HG03280 (cell line): ENCODE results near the gene CCDC61.

Experiments used
- ATAC-seq: cut with Tn5 transposase; IDR thresholded peaks from one replicate; pipeline ENCODE4 v1.9.1; 2021; ENCODE audit warnings: mild to moderate bottlenecking, moderate library complexity; ENCODE audit not compliant: unreplicated experiment

Gene CCDC61

DNA sequence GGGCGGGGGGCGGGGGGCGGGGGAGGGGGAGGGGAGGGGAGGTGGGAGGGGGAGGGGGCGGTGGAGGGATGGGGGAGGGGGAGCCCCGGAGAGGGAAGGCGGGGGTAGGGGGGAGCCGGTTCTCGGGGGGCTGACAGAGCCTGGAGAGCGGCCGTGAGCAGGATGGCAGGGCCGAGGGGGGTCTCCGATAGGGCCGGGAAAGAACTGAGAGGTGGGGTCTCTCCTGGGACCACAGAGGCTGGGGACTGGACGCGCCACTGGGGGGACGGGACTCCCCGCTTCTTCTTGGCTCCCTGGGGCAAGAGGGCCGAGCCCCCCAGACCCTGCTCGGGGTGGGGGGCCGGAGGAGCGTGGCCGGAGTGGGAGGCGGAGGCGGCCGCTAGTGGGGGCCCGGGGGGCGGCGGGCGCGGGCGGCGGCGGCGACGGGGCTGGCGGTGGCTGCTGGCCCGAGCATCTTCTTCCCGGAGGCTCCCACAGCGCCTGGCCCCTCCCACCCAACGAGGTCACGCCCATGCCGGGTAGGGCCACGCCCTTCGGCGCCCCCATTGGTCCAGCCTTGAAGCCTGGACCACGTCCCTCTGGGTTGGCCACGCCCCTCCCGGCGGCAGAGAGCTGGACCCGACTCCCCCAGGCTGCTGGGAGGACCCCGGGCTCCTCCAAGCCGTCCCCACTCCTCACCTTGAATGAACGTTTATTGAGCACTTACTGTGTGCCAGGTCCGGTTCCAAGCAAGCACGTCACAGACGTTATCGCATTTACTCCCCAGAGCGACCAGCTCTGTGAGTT, 21.5 kb upstream of the CCDC61 start, which contains the start of gene NOVA2:
Gene NOVA2, minus strand, starts transcription at position 313 of the 786 bp plus-strand sequence. CDS start 514 bp downstream, outside the sequence.
- ATAC-seq, result no peak

DNA sequence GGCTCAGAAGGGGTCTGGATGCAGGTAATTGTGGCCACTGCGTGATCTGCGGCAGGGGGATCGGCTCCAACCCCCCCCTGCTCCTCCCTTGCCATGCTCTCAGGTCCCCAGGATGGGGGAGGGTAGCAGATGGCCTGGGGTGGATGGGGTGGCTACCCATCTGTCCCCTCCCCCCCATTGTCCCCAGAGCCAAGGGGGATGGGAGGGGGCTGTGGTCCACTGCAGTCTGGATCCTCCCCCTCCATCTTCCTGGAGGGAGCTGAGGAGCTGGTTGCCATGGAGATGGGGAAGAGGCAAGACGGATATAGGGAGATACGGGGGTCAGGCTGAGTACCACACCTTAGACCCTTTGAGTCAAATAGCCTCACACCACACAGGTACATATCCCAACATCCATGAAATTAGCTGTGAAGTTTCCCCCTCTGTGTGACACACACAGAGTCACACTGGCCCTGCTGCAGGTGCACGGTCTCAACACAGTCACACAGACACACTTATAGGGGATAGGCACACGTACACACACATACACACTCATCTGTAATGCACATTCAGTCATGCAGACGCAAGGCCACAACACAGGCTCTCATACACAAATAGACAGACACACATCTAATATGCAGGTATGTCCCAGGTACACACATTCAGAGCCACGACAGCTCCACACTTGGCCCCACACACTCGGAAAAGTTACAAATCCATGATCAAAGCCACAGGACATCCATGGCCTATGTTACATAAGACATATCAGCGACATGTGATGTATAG, 19.8 kb upstream of the CCDC61 start:
- ATAC-seq, result no peak

DNA sequence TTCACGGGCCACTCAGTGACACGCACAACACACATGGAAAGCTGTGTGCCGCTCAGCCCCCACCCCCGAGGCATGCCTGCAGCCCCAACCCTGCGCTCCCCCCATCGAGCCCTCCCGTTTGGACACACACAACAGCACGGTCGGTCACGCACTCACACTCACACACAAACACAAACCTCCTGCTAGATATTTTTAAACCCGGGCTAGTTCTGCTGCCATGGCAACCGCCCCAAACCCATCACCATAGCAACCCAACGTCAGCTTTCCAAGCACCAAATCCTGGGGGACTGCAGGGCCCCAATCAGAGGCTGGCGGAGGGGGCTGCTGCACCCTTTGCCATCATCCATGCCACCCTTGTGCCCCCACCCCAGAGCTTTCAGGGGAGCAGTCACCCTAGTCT, 19.1 kb upstream of the CCDC61 start:
- ATAC-seq, result no peak

DNA sequence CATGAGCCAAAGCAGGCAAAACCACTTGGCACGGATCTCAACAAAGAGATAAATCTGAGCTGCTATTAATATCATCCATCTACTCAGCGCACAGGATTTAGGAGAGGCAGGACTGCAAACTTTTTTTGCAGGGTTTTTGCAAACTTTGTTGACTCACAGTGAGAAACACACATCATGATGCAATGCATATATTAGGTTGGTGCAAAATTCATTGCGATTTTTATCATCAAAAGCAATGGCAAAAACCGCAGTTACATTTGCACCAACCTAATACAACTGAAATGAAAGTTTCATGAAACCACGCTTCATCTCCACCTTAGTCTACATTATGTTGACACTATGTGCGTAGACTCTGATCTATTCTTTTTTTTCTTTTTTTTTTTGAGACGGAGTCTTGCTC, 17.1 kb upstream of the CCDC61 start:
- no peak for ATAC-seq

DNA sequence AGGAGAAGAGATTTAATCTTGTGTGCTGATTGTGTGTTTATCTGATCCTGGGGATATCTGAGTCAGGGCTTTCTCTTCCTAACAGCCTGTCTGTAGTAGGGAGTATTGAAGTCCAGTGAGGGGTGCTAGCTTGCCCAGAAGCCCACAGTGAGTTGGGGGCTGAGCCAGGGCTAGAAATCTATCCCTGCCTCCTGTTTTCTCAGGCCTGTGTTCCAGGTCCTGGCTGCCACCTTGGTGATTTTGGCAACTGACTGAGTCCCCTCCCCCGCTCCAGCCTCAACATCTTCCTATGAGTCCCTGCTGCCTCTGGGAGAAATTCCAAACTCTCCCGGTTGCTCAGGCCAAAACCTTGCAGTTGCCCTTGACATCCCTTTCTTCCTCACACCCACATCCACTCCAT, 13.9 kb upstream of the CCDC61 start:
- ATAC-seq, result no peak

DNA sequence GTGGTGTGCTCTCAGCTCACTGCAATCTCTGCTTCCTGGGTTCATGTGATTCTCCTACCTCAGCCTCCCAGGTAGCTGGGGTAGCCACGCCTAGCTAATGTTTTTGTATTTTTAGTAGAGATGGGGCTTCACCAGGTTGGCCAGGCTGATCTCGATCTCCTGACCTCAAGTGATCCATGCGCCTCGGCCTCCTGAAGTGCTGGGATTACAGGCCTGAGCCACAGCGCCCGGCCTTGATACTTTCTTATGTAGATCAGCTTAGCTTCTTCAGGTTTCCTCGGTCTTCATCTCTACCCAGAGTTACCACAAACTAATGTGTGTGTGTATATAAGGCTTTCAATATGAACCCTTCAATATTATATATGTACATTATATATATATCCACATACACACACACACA, 9.9 kb upstream of the CCDC61 start:
- no peak for ATAC-seq

DNA sequence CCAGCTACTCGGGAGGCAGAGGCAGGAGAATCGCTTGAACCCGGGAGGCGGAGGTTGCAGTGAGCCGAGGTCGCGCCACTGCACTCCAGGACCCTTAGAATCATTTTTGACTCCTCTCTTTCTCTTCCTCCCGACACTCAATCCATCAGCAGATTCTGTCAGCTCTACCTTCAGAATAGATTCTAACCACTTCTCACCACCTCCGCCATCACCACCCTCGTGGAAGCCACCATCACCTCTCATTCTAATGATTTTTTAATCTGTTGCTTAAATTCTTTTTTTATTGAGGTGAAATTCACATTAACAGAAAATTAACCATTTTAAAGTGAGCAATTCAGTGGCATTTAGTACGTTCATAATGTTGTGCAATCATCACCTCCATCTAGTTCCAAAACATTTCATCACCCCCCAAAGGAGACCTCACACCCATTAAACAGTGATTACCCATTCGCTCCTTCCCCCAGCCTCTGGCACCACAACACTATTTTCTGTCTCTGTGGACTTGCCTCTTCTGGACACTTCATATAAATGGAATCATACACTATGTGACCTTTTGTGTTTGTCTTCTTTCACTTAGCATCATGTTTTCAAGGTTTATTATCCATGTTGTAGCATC, 5.0 kb upstream of the CCDC61 start:
- no peak for ATAC-seq

DNA sequence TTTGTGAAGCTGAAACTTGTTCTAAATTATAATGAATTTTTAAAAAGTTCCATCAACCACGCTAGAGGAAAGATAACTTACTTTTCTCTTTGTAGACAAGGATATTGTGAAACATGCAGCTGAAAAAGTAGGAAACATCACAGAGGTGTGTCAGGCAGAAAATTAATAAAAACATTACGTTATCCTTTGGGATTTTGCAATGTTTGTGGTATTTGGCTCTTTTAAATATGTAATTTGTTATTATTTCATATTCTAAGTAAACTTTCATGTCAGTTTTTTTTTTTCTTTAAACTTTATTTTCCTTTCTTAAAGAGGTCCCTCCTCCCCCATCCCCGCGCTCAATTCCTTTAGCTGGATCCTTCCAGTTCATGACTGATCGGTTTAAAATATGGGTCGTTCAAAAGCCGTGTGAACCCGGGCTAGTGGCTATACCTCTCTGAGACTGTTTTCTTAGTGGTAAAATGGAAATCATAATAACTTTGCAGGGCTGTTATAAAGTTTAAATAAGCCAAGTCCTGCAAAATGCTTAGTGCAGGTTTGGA, 740 bp upstream of the CCDC61 start:
- ATAC-seq, result peak; percentile 4

DNA sequence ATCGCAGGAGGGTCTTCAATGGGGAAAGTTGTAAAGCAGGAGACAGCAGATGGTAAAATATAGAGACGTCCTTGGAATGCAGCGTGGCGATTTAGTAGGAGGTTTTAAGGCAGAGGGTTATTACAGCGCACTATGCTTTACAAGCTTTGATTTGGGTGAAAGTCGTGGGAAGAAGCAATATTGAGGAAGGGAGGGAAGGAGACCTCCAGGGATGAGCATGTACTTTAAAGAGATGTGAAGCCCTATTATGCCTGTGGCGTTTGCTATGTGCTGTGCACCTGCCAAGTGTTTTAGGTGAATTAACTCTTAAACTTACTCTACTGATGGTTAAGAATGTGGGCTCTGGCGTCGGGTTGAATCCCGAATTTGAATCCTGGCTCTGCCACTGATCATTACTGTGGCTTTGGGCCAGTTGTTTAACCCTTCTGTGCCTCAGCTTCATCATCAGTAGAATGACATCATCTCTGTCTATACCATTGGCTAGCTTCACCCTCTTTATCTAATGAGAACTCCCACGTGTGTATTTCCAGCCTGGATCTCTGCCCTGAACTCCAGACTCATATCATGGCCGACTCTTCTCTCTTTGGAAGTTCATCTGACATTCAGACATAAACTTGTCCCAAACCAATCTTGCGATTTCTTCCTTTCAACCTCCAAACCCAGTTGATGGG, 583 bp downstream of the CCDC61 start:
- ATAC-seq, result no peak

DNA sequence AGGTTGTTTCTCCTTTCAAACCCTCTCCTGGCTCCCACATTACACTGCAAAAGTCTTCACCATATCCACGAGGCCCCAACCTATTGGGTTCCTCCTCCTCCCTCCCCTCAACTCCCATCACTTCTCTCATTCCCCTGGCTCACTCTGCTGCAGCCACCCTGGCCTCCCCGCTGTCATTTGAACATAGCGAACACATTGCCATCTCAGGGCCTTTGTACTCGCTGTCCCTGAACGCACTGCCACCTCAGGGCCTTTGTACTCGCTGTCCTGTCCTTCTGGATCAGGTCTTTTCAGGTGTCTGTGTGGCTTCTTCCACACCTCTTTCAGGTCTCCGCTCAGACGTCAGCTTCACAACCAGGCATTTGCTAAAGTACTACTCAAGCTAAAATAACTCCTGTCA, 1.7 kb downstream of the CCDC61 start:
- no peak for ATAC-seq

DNA sequence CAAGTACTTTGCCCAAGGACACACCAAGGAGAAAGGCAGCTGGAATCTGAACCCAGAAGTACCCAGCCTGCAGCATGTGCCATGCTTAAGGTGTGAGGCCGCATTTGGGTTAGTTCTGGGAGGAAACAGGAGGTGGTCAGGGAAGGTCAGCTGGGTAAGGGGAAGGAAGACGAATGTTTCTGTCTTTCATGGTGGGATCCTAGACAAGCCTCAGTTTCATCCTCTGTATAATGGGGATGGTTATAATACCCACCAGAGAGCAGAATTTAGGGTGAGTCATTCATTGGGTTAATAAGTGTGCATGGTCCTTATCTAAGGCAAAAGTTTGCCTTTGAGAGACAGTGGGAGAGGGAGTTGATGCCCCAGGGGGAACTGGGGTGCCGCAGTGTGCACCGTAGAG, 3.6 kb downstream of the CCDC61 start:
- ATAC-seq, result no peak

DNA sequence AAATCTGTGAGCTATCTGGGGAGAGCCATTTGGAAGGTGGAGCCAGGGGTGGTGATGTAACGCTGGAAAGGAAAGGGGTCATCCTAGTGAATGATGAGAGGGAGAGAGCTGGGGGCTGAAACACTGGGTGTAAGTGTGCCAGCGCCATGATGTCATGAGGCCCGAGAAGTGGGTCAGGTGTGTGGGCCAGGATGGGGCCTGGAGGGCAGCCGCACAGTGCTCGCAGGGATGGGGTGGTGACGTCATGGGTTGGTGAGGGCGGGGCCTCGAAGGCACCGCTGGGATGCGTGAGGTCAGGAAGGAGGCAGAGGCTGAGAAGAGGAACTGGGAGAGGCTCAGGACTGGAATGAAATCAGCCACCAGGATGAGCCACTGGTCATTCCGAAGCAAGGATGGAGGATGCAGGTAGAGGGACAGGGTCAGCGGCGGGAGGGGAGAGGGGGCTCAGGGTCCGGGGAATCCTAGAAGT, 4.4 kb downstream of the CCDC61 start:
- no peak for ATAC-seq

DNA sequence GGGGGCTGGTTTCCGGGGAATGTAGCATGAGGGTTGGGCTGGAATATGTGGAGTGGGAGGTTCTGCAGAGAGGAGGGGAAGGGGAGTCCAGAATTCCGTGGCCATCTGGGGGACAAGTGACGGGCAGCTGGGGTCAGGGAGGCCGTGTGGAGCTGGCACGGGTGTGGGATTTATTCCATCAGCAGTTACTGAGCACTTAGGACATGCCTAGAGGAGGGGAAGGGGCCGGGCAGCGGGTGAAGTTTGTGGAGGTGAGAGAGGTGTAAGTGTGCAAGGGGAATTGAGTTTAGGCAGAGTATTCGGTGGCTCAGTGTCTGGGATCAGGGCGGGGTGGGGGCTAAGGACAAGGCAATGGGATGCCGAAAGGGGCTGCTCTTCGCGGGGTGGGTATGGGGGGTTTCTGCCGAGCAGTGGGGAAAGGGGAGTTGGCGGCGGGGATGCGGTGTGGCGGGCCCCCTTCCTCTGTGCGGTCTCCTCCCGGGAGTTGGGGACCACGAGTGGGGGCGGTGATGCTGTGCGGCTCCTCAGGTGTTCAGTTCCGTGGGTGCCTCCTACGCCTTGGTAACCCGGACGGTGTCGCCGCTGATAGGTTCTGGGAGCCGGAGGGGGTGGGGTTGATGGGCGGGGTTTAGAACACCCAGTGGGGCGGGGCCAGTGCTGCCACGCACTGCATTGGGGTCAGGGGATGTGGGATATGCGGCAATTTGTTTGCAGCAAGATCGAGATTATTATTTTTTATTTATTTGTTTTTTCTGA, 5.4 kb downstream of the CCDC61 start:
- peak; percentile 78 for ATAC-seq

DNA sequence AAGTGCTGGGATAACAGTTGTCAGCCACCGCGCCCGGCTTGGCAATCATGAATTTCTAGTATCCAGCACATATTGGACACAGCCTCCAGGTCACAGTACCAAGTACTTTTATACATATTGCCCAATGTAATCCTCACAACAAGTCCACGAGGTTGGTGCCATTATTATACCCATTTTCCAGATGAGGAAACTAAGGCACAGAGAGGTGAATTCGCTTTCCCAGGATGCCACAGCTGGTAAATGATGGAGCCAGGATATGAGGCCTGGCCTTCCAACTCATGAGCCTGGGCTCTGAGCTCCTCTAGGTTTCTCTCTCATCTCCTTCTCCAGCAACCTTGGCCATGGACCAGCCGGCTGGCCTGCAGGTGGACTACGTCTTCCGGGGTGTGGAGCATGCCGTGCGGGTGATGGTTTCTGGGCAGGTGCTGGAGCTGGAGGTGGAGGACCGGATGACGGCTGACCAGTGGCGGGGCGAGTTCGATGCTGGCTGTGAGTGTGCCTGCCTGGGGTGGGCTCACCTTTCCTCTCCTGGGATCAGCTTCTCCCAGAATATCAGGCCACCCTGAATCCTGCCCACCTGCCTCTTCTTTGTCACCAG, 7.5 kb downstream of the CCDC61 start:
- no peak for ATAC-seq

DNA sequence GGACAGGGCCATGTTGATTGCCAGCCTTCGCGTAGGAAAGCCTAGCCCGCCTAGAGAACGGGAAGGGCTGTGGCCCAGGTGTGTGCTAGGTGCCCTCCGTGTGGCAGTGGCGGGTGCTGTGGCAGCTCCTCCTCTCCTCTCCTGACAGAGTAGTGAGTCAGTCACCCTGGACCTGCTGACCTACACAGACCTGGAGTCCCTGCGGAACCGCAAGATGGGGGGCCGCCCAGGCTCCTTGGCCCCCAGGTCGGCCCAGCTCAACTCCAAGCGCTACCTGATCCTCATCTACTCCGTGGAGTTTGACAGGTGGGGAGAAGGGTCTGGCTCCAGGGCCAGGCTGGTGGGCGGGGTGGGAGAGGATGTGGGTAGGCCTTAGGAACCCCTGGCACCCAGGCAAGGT, 11.1 kb downstream of the CCDC61 start:
- no peak for ATAC-seq

DNA sequence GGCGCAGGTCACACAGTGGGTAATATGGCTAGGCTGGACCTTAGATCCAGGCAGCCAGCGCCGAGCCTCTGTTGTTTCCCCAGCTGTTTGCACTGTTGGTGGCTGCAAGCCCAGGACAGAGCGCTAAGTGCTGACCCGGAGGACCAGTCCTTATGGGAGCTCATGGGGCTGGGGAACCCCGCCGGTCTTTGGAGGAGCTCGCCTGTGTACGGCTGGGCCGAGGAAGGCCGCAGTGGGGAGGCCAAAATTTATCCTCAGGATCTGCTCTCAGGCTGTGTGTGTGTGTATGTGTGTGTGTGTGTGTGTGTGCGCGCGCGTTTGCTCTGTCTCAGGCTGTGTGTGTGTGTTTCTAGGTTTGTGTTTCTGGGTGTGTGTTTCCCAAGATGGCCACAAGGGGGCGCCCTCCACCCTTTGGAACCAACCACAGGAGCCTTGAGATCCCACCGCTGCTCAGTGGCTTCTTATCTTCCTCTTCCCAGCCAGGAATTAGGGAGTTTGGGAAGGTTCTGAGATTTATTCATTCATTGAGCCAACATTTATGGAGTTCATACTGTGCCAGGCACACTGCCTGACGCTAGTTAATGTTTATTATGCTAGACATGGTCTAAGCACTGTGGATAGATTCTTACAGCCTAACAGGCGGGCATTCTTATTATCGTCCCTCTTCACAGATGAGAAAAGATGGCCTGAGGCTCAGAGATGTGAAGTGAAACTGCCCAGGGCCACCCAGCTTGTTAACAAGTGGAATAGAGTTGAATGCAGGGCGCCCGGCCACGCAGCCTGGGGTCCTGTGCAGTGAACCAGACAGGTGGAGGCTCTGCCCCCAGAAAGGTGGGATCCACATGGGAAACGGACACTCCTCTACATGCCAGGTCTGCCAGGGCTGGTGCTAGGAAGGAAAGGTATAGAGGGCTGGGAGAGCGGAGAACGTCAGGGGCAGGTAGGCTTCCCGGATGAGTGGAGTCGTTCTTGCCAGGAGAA, 14.6 kb downstream of the CCDC61 start:
- ATAC-seq, result no peak

DNA sequence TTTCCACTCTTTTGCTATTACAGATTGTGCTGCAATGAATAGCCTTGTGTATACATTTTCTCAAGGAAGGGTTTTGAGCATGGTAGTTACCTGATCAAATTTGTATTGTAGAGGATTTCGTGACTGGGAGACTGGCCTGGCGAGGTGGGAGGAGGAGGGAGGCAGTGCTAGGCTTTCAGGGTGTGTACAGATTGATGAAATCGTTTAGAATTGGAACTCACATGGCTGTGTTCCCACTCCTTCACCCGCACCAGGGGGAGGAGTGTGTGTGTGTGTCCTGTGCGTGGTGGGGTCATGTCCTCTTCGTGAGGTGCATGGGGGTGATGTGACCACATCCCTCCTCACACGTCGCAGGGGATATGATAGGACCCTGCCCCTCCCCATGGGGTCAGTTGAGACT, 19.3 kb downstream of the CCDC61 start:
- no peak for ATAC-seq

DNA sequence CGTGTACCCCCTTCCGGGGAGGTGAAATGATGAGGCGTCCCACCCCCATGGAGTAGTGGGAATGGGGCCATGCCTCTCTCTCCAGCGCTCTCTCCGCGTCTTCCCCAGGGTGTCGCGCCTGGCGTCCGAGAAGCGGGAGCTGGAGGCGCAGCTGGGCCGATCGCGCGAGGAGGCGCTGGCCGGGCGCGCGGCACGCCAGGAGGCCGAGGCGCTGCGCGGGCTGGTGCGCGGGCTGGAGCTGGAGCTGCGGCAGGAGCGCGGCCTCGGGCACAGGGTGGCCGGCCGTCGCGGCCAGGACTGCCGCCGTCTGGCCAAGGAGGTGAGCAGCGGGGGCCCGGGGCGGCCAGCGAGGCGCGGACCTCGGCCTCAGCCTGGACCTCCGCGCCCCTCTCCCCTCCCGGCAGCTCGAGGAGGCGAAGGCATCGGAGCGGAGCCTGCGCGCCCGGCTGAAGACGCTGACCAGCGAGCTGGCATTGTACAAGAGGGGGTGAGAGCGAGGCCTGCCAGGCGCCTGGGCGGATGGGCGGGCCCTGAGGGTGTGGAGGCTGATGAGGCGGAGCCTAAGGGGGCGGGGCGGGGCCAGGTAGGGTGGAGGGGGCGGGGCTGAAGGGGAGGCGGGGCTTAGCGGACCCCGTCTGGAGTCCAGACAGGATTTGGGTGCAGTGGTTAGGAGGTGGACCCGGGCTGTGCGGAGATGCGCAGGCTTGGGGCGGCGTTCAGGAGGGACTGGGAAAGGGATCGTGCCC, 19.8 kb downstream of the CCDC61 start:
- no peak for ATAC-seq
